Measurements from ENCODE around the gene ICE2.

The ICE2 gene

GRCh38 chr15:60374209-60374608 lies 104.7 kb downstream of the ICE2 start:
- in situ Hi-C loops (cut with MboI; ENCODE audit: low sequenced_read_pairs) = no loop called here

- in situ Hi-C loops (cut with MboI; ENCODE audit: low sequenced_read_pairs) = no loop called here
Observed at GRCh38 chr15:60373745-60374144, 105.2 kb downstream of the ICE2 start.

GRCh38 chr15:60373327-60373726 lies 105.6 kb downstream of the ICE2 start:
- in situ Hi-C loops (cut with MboI; ENCODE audit: low sequenced_read_pairs) = no loop called here

DNA sequence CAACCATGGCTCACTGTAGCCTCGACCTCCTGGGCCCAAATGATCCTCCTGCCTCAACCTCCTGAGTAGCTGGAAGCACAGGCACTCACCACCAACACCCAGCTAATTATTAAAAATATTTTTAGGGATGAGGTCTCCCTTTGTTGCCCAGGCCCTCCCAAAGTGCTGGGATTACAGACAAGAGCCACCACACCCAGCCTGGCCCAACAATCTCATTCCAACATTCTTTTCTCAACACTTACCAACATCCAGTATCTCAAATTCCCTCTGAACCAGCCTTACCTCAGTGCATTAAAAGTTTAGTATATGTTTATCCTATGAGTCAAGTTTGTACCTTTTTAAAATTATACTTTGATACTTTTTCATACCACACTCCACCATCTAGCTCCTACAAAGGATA lies 106.2 kb downstream of the ICE2 start:
- in situ Hi-C loops (cut with MboI; ENCODE audit: low sequenced_read_pairs) = no loop called here

DNA sequence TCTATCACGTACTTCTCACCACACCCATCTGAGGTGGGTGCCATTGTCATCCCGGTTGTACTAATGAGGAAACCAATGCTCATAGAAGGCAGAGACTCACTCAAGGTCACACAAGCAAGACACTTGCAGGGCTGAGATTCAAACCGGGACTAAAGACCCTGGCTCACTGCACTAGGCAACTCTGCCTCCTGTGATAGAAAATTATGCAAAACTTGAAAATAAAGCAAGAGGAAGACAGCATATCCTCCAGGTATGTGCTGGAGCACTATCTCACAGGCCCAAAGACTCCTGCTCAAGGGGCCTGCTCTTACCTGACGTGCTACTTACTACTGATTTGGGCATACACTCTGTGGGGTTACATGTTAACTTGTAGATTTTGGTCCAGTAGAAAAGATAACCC lies 106.7 kb downstream of the ICE2 start:
- in situ Hi-C loops (cut with MboI; ENCODE audit: low sequenced_read_pairs) = no loop called here

GRCh38 chr15:60371175-60372051 lies 107.5 kb downstream of the ICE2 start:
- in situ Hi-C loops (cut with MboI; ENCODE audit: low sequenced_read_pairs) = no loop called here

DNA sequence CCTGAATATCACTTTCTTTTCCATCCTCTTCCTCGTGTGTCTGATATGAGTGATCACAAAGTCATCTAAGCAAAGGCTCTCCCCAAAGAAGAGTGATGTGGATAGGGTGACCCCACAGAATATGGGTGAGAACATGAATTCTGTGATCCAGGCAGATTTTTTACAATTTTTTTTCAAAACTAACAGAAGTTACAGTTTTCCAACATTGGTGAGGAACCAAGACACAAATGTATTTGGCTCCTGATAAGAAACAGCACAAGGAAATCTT lies 108.1 kb downstream of the ICE2 start:
- in situ Hi-C loops (cut with MboI; ENCODE audit: low sequenced_read_pairs) = no loop called here

DNA sequence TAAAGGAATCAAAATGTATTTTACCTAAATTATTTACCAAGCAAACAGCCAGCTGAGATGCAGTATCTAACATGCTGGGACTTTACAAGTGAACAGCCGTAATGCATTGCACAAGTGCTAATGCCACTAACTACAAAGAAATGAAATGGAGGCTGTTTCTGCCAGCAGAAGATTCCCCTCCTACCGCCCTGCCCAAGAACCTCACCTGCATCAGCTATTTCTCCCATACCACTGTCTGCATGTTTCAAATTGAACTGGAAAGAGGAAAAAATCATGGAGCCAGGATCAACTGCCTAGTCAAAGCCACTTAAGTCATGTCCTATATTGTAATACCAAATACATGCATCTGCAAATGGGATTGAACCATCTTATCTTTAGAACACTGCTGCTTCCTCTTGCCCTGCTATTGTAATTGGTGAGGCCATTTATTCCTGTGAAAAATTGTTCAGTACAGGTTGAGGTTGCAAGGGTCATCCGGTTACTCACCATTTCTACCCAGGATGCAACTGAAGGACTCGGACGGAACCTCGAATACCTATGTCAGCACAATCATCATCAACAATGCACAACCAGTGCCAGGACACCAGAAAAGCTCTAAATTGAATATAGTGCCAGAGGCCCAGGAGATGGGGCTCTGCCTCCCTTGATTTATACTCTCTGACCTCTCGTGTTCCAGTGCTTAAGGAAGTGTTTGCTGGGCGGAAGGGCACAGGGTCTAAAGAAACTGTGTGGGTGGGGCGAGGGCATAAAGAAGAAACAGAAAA lies 108.7 kb downstream of the ICE2 start:
- in situ Hi-C loops (cut with MboI; ENCODE audit: low sequenced_read_pairs) = no loop called here

GRCh38 chr15:60369696-60370095 lies 109.2 kb downstream of the ICE2 start:
- in situ Hi-C loops (cut with MboI; ENCODE audit: low sequenced_read_pairs) = no loop called here

Data from HL-60/S4 treated with phorbol 12-myristate 13-acetate at 8.2 ng/mL for 4 days and 3 days (cell line).